C4-2B (cell line): Measurements from ENCODE around the gene TXLNG.

Experiments
- ZFX ChIP-seq: fragments of 450-650 bp; IDR thresholded peaks from 2 replicates; pipeline ENCODE4 v1.6.1; 2017
- TF ChIP-seq, protein P1 (sequence below): fragments of 450-650 bp; conservative IDR thresholded peaks from 2 replicates; pipeline ENCODE4 v1.5.1; 2017; ENCODE audit warnings: mild to moderate bottlenecking

DNA sequence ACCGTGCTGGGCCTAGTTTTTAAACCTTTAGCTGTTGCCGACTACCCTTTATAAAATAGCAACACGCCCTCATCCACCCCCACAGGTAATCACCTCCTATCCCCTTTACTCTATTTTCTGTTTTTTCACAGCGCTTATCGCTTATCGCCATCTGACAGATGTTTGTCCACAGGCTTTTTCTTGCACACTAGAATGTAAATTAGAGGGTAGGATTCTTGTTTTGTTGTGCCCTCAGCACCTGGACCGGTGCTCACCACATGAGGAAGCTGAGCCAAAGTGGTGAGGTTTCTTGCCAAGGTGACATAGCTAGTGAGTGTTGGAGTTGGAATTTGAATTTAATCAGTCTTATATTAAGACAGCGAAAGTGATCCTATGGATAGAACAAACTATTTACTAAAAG, 86.8 kb downstream of the TXLNG start:
- no peak for TF ChIP-seq ZFX
- TF ChIP-seq, protein P1, sequence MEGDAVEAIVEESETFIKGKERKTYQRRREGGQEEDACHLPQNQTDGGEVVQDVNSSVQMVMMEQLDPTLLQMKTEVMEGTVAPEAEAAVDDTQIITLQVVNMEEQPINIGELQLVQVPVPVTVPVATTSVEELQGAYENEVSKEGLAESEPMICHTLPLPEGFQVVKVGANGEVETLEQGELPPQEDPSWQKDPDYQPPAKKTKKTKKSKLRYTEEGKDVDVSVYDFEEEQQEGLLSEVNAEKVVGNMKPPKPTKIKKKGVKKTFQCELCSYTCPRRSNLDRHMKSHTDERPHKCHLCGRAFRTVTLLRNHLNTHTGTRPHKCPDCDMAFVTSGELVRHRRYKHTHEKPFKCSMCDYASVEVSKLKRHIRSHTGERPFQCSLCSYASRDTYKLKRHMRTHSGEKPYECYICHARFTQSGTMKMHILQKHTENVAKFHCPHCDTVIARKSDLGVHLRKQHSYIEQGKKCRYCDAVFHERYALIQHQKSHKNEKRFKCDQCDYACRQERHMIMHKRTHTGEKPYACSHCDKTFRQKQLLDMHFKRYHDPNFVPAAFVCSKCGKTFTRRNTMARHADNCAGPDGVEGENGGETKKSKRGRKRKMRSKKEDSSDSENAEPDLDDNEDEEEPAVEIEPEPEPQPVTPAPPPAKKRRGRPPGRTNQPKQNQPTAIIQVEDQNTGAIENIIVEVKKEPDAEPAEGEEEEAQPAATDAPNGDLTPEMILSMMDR = no peak
